Smooth muscle cell (in vitro differentiated cells): ENCODE measurements around the gene ERFL. TPM values are rescaled to one million over a fixed set of nuclear protein-coding genes. Genes with fewer than 3 reads are reported as not detected.

Experiments used
- DNase-seq: peaks from one replicate; lab custom pipeline; 2025; ENCODE audit not compliant: unreplicated experiment; lab: John Stamatoyannopoulos, UW
- H2AFZ ChIP-seq: fragments of 200-600 bp; sonication (generic); 2 replicates; pipeline ENCODE4 v1.6.0; 2016; ENCODE audit warnings: antibody characterized with exemption, low read depth, mild to moderate bottlenecking
- H3F3A ChIP-seq: fragments of 200-600 bp; sonication (generic); 2 replicates; pipeline ENCODE4 v1.6.0; 2017; ENCODE audit warnings: antibody characterized with exemption, low read depth
- H3K27ac ChIP-seq: fragments of 200-600 bp; sonication (generic); 2 replicates; pipeline ENCODE4 v1.5.1; 2016; ENCODE audit warnings: low read depth, mild to moderate bottlenecking
- H3K27me3 ChIP-seq: fragments of 200-600 bp; sonication (generic); 2 replicates; pipeline ENCODE4 v1.6.1; 2016; ENCODE audit warnings: low read depth, mild to moderate bottlenecking
- H3K36me3 ChIP-seq: fragments of 200-600 bp; sonication (generic); 2 replicates; pipeline ENCODE4 v1.5.1; 2016; ENCODE audit warnings: low read depth
- H3K4me1 ChIP-seq: fragments of 200-600 bp; sonication (generic); 2 replicates; pipeline ENCODE4 v1.5.1; 2016; ENCODE audit warnings: low read depth
- H3K4me2 ChIP-seq: fragments of 200-600 bp; sonication (generic); 2 replicates; pipeline ENCODE4 v1.6.0; 2016; ENCODE audit warnings: mild to moderate bottlenecking
- H3K4me3 ChIP-seq: fragments of 200-600 bp; sonication (generic); 2 replicates; pipeline ENCODE4 v1.5.1; 2016; ENCODE audit warnings: mild to moderate bottlenecking
- H3K79me2 ChIP-seq: fragments of 200-600 bp; sonication (generic); 2 replicates; pipeline ENCODE4 v1.6.0; 2016; ENCODE audit warnings: low read depth, mild to moderate bottlenecking
- H3K9ac ChIP-seq: fragments of 200-600 bp; sonication (generic); 2 replicates; pipeline ENCODE4 v1.6.0; 2016; ENCODE audit warnings: low read depth
- H3K9me3 ChIP-seq: fragments of 200-600 bp; sonication (generic); replicated peaks from 2 replicates; pipeline ENCODE4 v1.5.1; 2016; ENCODE audit warnings: low read depth
- H4K20me1 ChIP-seq: fragments of 200-600 bp; sonication (generic); 2 replicates; pipeline ENCODE4 v1.6.0; 2016; ENCODE audit warnings: low read depth
- CTCF ChIP-seq: fragments of 200-600 bp; sonication (generic); IDR thresholded peaks from 2 replicates; pipeline ENCODE4 v1.5.1; 2017; ENCODE audit warnings: borderline replicate concordance, mild to moderate bottlenecking, antibody characterized with exemption; ENCODE audit not compliant: insufficient read depth, poor library complexity, severe bottlenecking
- WGBS: methylation state at CpG from one replicate; pipeline ENCODE4 v1.1.7; 2016; ENCODE audit warnings: low lambda C conversion rate; 5-methylcytosine and 5-hydroxymethylcytosine counted together
- polyA plus RNA-seq: library from polyadenylated mRNA; unstranded; fragments of >200 nt; fragmentation: Nextera tagmentation; extraction: Ambion mirVana; gene quantifications from 2 replicates; pipeline ENCODE4 v1.2.1, GENCODE V29; 2016
- total RNA-seq: library from RNA; depleted of rRNA; stranded (reverse); fragments of >200 nt; gene quantifications from 2 replicates; pipeline ENCODE4 v1.2.3, GENCODE V29; 2014

ERFL gene
- total and polyA plus RNA-seq, 2 experiments from 2014 or later, result 0.09 TPM

GRCh38 chr19:41868989-41869300 lies 59.3 kb downstream of the ERFL start:
- Histone ChIP-seq H4K20me1 (peaks cover 95% of the 10 kb centered on the region), H3K36me3 (no peaks in the 10 kb centered on the region), H3K79me2 (peaks cover 40% of the 10 kb centered on the region)

GRCh38 chr19:41868120-41868988 lies 59.9 kb downstream of the ERFL start:
- Histone ChIP-seq H4K20me1 (peaks cover 99% of the 10 kb centered on the region), H3K4me1 (no peaks in the 10 kb centered on the region), H3K36me3 (no peaks in the 10 kb centered on the region), H2AFZ (no peak overlapping the region), H3K9me3 (no peaks in the 10 kb centered on the region), H3K9ac (no peak overlapping the region), H3K27ac (no peak overlapping the region), H3K4me2 (no peak overlapping the region), H3F3A (peaks cover 45% of the 10 kb centered on the region), H3K79me2 (peaks cover 46% of the 10 kb centered on the region), H3K4me3 (no peak overlapping the region), H3K27me3 (no peaks in the 10 kb centered on the region)
- WGBS, result 96% methylated on average over 10 of the region's 10 CpGs
- DNase-seq, result no peak
- no peak for TF ChIP-seq CTCF

More at GRCh38 chr19:41868989-41869300, 59.3 kb downstream of the ERFL start:
- no peak for DNase-seq
- Histone ChIP-seq H2AFZ (no peak overlapping the region), H3K4me2 (no peak overlapping the region), H3K4me1 (no peaks in the 10 kb centered on the region), H3K27me3 (no peaks in the 10 kb centered on the region), H3K27ac (no peak overlapping the region), H3F3A (peaks cover 50% of the 10 kb centered on the region), H3K9me3 (no peaks in the 10 kb centered on the region), H3K9ac (no peak overlapping the region), H3K4me3 (no peak overlapping the region)
- no peak for TF ChIP-seq CTCF
- 97% methylated on average over 12 of the region's 12 CpGs for WGBS

GRCh38 chr19:41866284-41866683 lies 62.0 kb downstream of the ERFL start:
- DNase-seq, result no peak
- H4K20me1 ChIP-seq, result peaks cover 100% of the 10 kb centered on the region
- no peaks in the 10 kb centered on the region for H3K9me3 ChIP-seq
- H3K79me2 ChIP-seq, result peaks cover 67% of the 10 kb centered on the region
- 93% methylated on average over 3 of the region's 3 CpGs for WGBS
- TF ChIP-seq CTCF, result no peak
- H3K4me2 ChIP-seq, result no peak overlapping the region
- no peaks in the 10 kb centered on the region for H3K27me3 ChIP-seq
- no peak overlapping the region for H3K9ac ChIP-seq
- peaks cover 5% of the 10 kb centered on the region for H3K36me3 ChIP-seq
- no peak overlapping the region for H3K4me3 ChIP-seq
- H3F3A ChIP-seq, result peaks cover 31% of the 10 kb centered on the region
- H3K4me1 ChIP-seq, result peaks cover 13% of the 10 kb centered on the region
- H2AFZ ChIP-seq, result no peak overlapping the region
- H3K27ac ChIP-seq, result no peak overlapping the region

GRCh38 chr19:41864374-41864773 lies 63.9 kb downstream of the ERFL start:
- Histone ChIP-seq H3K9me3 (no peaks in the 10 kb centered on the region), H3F3A (peaks cover 15% of the 10 kb centered on the region), H4K20me1 (peaks cover 90% of the 10 kb centered on the region), H3K79me2 (peaks cover 79% of the 10 kb centered on the region), H3K27me3 (no peaks in the 10 kb centered on the region), H3K4me2 (no peak overlapping the region), H3K27ac (peak overlapping the region; percentile 1), H3K9ac (no peak overlapping the region), H3K4me1 (peaks cover 17% of the 10 kb centered on the region), H3K36me3 (peaks cover 5% of the 10 kb centered on the region), H3K4me3 (no peak overlapping the region), H2AFZ (no peak overlapping the region)
- no peak for DNase-seq
- 94% methylated on average over 5 of the region's 5 CpGs for WGBS
- TF ChIP-seq CTCF, result no peak
